PC-3 (cell line): Measurements from ENCODE around the gene TRRAP.

ENCODE experiments used
- CTCF ChIP-seq: fragments of 300-600 bp; sonication (generic); conservative IDR thresholded peaks from 2 replicates; pipeline ENCODE4 v1.5.1; 2017; ENCODE audit warnings: antibody characterized with exemption, low read depth, mild to moderate bottlenecking, low read length
- EZH2 ChIP-seq: fragments of 300-600 bp; sonication (generic); IDR thresholded peaks from one replicate; pipeline ENCODE4 v1.6.1; 2017; ENCODE audit warnings: antibody characterized with exemption, mild to moderate bottlenecking, low read length; ENCODE audit not compliant: unreplicated experiment

GRCh38 chr7:98945852-98946251 lies 67.5 kb downstream of the TRRAP start:
- TF ChIP-seq CTCF (no peak), EZH2 (no peak)
